Neuronal stem cell (in vitro differentiated cells): ENCODE results near the gene DOK3.

Experiments
- DNase-seq: peaks from one replicate; pipeline ENCODE4 v3.0.0-alpha.2; 2013; ENCODE audit warnings: low spot score
- H2AFZ ChIP-seq: one replicate; pipeline ENCODE4 v1.6.1; 2013; ENCODE audit warnings: mild to moderate bottlenecking, low read length, inconsistent platforms
- H2AK5ac ChIP-seq: 2 replicates; pipeline ENCODE4 v1.6.1; 2013; ENCODE audit warnings: low read depth, mild to moderate bottlenecking, inconsistent platforms, low read length, moderate library complexity, mixed read lengths
- H2BK120ac ChIP-seq: 2 replicates; pipeline ENCODE4 v1.6.1; 2013; ENCODE audit warnings: low read depth, mild to moderate bottlenecking, inconsistent platforms, low read length, moderate library complexity, mixed read lengths
- H2BK12ac ChIP-seq: one replicate; pipeline ENCODE4 v1.6.1; 2013; ENCODE audit warnings: low read length, inconsistent platforms
- H2BK15ac ChIP-seq: 2 replicates; pipeline ENCODE4 v1.6.1; 2013; ENCODE audit warnings: mild to moderate bottlenecking, low read length, inconsistent platforms, mixed read lengths
- H2BK5ac ChIP-seq: one replicate; pipeline ENCODE4 v1.6.1; 2013; ENCODE audit warnings: inconsistent platforms, mild to moderate bottlenecking, low read length, moderate library complexity
- H3K14ac ChIP-seq: one replicate; pipeline ENCODE4 v1.6.1; 2013; ENCODE audit warnings: low read length, inconsistent platforms
- H3K18ac ChIP-seq: 2 replicates; pipeline ENCODE4 v1.6.1; 2013; ENCODE audit warnings: low read length, inconsistent platforms
- H3K23ac ChIP-seq: 2 replicates; pipeline ENCODE4 v1.6.1; 2013; ENCODE audit warnings: low read depth, mild to moderate bottlenecking, mixed read lengths, low read length, inconsistent platforms; ENCODE audit not compliant: poor library complexity
- H3K27ac ChIP-seq: replicated peaks from 3 replicates; pipeline ENCODE4 v1.5.1; 2013; ENCODE audit warnings: low read length, inconsistent platforms
- H3K27me3 ChIP-seq, 3 experiments: 2 replicates each; pipeline ENCODE4 v1.6.1; 2013; ENCODE audit warnings: low read length in 3 of 3, mild to moderate bottlenecking in 2 of 3, inconsistent platforms in 1 of 3, low read depth in 1 of 3, mixed read lengths in 1 of 3, moderate library complexity in 1 of 3; ENCODE audit not compliant: control insufficient read depth in 3 of 3, insufficient read depth in 3 of 3
- H3K36me3 ChIP-seq, 2 donors: replicated peaks in 1 of 2; 2 replicates each; pipeline ENCODE4 v1.6.1; 2013; ENCODE audit warnings: low read length in 2 of 2; ENCODE audit not compliant: control insufficient read depth in 2 of 2, insufficient read depth in 2 of 2
- H3K4ac ChIP-seq: 2 replicates; pipeline ENCODE4 v1.6.1; 2013; ENCODE audit warnings: inconsistent platforms, mild to moderate bottlenecking, low read length, moderate library complexity
- H3K4me1 ChIP-seq, 2 donors: 1 replicate in 1 of 2; 2 replicates in 1 of 2; pipeline ENCODE4 v1.6.1; 2013; ENCODE audit warnings: low read length in 2 of 2, low read depth in 1 of 2; ENCODE audit not compliant: control insufficient read depth in 2 of 2, insufficient read depth in 1 of 2
- H3K4me2 ChIP-seq: one replicate; pipeline ENCODE4 v1.6.1; 2013; ENCODE audit warnings: mild to moderate bottlenecking, low read length, inconsistent platforms; ENCODE audit not compliant: insufficient read depth, poor library complexity, severe bottlenecking
- H3K4me3 ChIP-seq, 2 donors: 2 replicates each; pipeline ENCODE4 v1.5.1; 2013; ENCODE audit warnings: low read length in 2 of 2, mild to moderate bottlenecking in 2 of 2, inconsistent platforms in 1 of 2, moderate library complexity in 1 of 2
- H3K79me1 ChIP-seq: one replicate; pipeline ENCODE4 v1.6.1; 2013; ENCODE audit warnings: low read depth, mild to moderate bottlenecking, inconsistent platforms, low read length, moderate library complexity
- H3K9ac ChIP-seq: one replicate; pipeline ENCODE4 v1.6.1; 2013; ENCODE audit warnings: mild to moderate bottlenecking, low read depth, low read length, inconsistent platforms; ENCODE audit not compliant: poor library complexity
- H3K9me3 ChIP-seq, 2 donors: replicated peaks in 1 of 2; 2 replicates each; pipeline versions ENCODE3 to v1.6.1; 2013; ENCODE audit warnings: low read length in 2 of 2, mild to moderate bottlenecking in 2 of 2, inconsistent platforms in 1 of 2, low read depth in 1 of 2, mixed read lengths in 1 of 2, moderate library complexity in 1 of 2; ENCODE audit not compliant: control insufficient read depth in 2 of 2, insufficient read depth in 1 of 2
- H4K8ac ChIP-seq: one replicate; pipeline ENCODE4 v1.6.1; 2013; ENCODE audit warnings: low read depth, mild to moderate bottlenecking, inconsistent platforms, low read length, moderate library complexity
- H4K91ac ChIP-seq: one replicate; pipeline ENCODE4 v1.6.1; 2013; ENCODE audit warnings: low read length, low read depth, mild to moderate bottlenecking, inconsistent platforms; ENCODE audit not compliant: poor library complexity
- WGBS, 2 donors: extraction: QIAGEN DNeasy Blood & Tissue Kit; methylation state at CpG; one replicate each; pipeline ENCODE4 v1.1.7; 2013; ENCODE audit warnings: missing lambda C conversion rate in 2 of 2, mixed read lengths in 1 of 2; ENCODE audit not compliant: insufficient read length in 2 of 2, insufficient replicate concordance in 1 of 2; ENCODE audit errors: extremely low coverage in 2 of 2; 5-methylcytosine and 5-hydroxymethylcytosine counted together

DOK3 gene

DNA sequence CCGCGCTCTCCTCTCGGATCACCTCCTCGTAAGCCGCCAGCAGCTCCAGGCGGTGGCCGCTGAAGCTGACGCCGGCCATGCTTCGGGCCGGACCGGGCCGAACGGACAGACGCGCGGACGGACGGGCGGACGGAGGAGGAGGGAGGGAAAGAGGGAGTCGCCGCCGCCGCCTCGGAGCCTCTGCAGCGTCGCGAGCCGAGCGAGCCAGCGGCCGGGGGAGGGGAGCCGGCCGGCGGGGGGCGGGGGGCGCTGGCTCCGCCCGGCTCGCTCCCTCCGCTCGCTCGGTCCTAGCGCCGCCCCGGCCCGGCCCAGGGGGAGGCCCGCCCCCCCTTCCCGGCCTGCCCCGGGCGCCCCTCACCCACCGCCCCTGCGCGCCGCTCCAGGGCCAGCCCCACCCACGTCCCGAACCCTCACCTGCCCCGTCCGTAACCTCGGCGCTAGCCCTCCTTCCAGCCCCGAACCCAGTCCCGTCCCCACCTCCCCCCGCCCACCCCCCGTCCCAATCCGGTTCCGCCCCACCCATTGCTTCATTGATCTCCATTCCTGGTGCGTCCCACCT is 36.1 kb downstream of the DOK3 start, which contains the start of gene DBN1:
Gene DBN1 (minus strand): TSS at position 192 of the 559 bp plus-strand sequence. CDS start 113 bp downstream, at position 79.
- WGBS, 2 donors = no CpG with 5 or more reads among the region's 69 CpGs
- peak within 1 kb of the TSS; percentile 88 for H3K27ac ChIP-seq
- H3K4me3 ChIP-seq = peak within 1 kb of the TSS; percentile 94 to 96
- H2BK5ac ChIP-seq = peak within 1 kb of the TSS; percentile 95
- no peaks in the 10 kb centered on the region for H3K27me3 ChIP-seq
- peak within 1 kb of the TSS; percentile 93 for H2BK120ac ChIP-seq
- peak within 1 kb of the TSS; percentile 61 for H2AFZ ChIP-seq
- peak within 1 kb of the TSS; percentile 94 for H3K14ac ChIP-seq
- no peaks in the 10 kb centered on the region for H3K9me3 ChIP-seq
- H2BK15ac ChIP-seq = peak within 1 kb of the TSS; percentile 12
- H3K4me1 ChIP-seq = peaks cover 41 to 44% of the 10 kb centered on the region in 2 donors
- H4K91ac ChIP-seq = peak within 1 kb of the TSS; percentile 92
- peaks cover 24 to 41% of the 10 kb centered on the region in 2 donors for H3K36me3 ChIP-seq
- peak within 1 kb of the TSS; percentile 99 for H3K9ac ChIP-seq
- H3K79me1 ChIP-seq = peaks cover 25% of the 10 kb centered on the region
- H4K8ac ChIP-seq = no peak within 1 kb of the TSS
- H2AK5ac ChIP-seq = peak within 1 kb of the TSS; percentile 68
- peak within 1 kb of the TSS; percentile 94 for H3K23ac ChIP-seq
- H3K4ac ChIP-seq = peak within 1 kb of the TSS; percentile 96
- DNase-seq = no peak
- peak within 1 kb of the TSS; percentile 69 for H2BK12ac ChIP-seq
- peak within 1 kb of the TSS; percentile 87 for H3K4me2 ChIP-seq
- H3K18ac ChIP-seq = peak within 1 kb of the TSS; percentile 99

DNA sequence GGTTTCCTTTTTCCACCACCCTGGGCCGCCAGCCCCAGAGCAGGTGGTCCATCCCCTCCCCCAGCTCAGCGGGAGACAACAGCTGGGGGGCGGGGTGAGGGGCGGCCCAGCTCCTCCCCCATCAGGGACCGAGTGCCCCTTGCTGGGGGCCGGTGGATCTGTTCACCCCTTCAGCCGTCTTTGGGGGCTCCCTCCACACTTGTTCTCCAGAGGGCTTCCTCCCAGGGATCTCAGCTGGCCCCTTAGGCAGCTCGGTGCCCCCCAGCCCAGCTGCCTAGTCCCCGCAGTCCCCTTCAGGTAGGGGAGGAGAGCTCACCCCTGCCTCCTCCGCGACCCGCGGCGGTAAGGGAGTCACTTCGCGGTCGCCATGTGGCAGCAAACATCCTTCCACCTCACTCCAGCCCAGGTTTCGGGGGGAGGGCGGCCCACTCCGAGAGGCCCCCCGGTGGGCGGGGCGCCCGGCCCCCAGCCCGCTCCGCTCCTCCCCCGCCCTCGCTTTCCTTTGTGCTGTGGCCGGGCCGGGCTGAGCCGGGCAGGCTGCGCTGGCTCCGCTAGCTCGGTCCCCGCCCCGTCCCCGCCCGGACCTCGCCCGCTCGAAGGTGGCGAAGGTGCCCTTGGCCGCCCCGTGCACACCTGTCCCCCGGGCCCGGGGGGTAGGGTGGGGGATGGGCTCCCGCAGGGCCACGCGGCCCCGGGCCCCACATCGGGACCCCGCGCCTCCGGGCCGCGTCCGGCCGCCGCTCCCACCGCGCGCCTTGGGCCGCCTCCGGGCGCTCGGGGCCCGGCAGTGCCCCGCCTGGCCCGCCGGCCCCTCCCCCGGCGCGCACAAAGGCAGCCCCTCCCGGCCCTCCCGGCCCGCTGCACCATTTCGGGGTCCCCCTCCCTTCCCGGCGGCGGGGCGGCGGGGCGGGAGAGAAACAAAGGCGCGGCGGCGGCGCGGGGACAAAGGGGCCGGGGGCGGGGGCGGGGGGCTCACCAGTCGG is 36.9 kb downstream of the DOK3 start:
- WGBS, 2 donors = no CpG with 5 or more reads among the region's 93 CpGs
- Histone ChIP-seq H3K36me3 (peaks cover 29 to 49% of the 10 kb centered on the region in 2 donors), H3K27ac (peak overlapping the region; percentile 88), H4K91ac (peak overlapping the region; percentile 92), H3K79me1 (peaks cover 25% of the 10 kb centered on the region), H3K18ac (peak overlapping the region; percentile 99), H2AFZ (peak overlapping the region; percentile 61), H3K9me3 (no peaks in the 10 kb centered on the region), H3K23ac (peak overlapping the region; percentile 94), H3K14ac (peak overlapping the region; percentile 94), H3K27me3 (no peaks in the 10 kb centered on the region), H4K8ac (no peak overlapping the region), H3K4me3 (peak overlapping the region; percentile 94 to 96), H3K9ac (peak overlapping the region; percentile 99), H2BK5ac (peak overlapping the region; percentile 95), H2BK15ac (peak overlapping the region; percentile 12), H2BK12ac (peak overlapping the region; percentile 69), H3K4me1 (peaks cover 41 to 44% of the 10 kb centered on the region in 2 donors), H3K4me2 (peak overlapping the region; percentile 87), H3K4ac (peak overlapping the region; percentile 96), H2AK5ac (peak overlapping the region; percentile 68), H2BK120ac (peak overlapping the region; percentile 93)
- DNase-seq = peak; percentile 52

- no peak overlapping the region for H2BK12ac ChIP-seq
- H3K27me3 ChIP-seq = no peaks in the 10 kb centered on the region
- H3K23ac ChIP-seq = no peak overlapping the region
- H4K8ac ChIP-seq = no peak overlapping the region
- peaks cover 41 to 44% of the 10 kb centered on the region in 2 donors for H3K4me1 ChIP-seq
- peak overlapping the region; percentile 93 for H2BK120ac ChIP-seq
- no peak overlapping the region for H2BK15ac ChIP-seq
- DNase-seq = no peak
- peak overlapping the region; percentile 99 for H3K18ac ChIP-seq
- peaks cover 0 to 3% of the 10 kb centered on the region in 2 donors for H3K9me3 ChIP-seq
- H3K4me3 ChIP-seq = peak overlapping the region; percentile 94 to 96
- no peak overlapping the region for H4K91ac ChIP-seq
- peaks cover 39 to 58% of the 10 kb centered on the region in 2 donors for H3K36me3 ChIP-seq
- H3K4me2 ChIP-seq = peak overlapping the region; percentile 87
- peaks cover 30% of the 10 kb centered on the region for H3K79me1 ChIP-seq
- WGBS, 2 donors = no CpG with 5 or more reads among the region's 14 CpGs
- peak overlapping the region; percentile 95 for H3K9ac ChIP-seq
- peak overlapping the region; percentile 38 for H3K27ac ChIP-seq
- peak overlapping the region; percentile 95 for H2BK5ac ChIP-seq
- H2AFZ ChIP-seq = no peak overlapping the region
- H2AK5ac ChIP-seq = peak overlapping the region; percentile 68
- no peak overlapping the region for H3K4ac ChIP-seq
- H3K14ac ChIP-seq = no peak overlapping the region
Measured at GRCh38 chr5:177471610-177472356, 37.8 kb downstream of the DOK3 start.
